GM10266 (cell line): ENCODE data around the gene PSKH1.
"Not testable (repeated sequence)": the region's sequence is repeated elsewhere in the genome, so short reads cannot be mapped to it uniquely, and the experiment has no call there.

ENCODE experiments used
- DNase-seq: peaks from one replicate; pipeline ENCODE4 v3.0.0; 2012; ENCODE audit errors: extremely low spot score
- CTCF ChIP-seq: IDR thresholded peaks from 2 replicates; pipeline ENCODE4 v1.5.1; 2012; ENCODE audit warnings: mild to moderate bottlenecking, low read depth; ENCODE audit not compliant: control insufficient read depth, insufficient read depth; ENCODE audit errors: missing control alignments

The PSKH1 gene

GRCh38 chr16:67902831-67903230 lies 9.8 kb downstream of the PSKH1 start:
- DNase-seq = no peak

DNA sequence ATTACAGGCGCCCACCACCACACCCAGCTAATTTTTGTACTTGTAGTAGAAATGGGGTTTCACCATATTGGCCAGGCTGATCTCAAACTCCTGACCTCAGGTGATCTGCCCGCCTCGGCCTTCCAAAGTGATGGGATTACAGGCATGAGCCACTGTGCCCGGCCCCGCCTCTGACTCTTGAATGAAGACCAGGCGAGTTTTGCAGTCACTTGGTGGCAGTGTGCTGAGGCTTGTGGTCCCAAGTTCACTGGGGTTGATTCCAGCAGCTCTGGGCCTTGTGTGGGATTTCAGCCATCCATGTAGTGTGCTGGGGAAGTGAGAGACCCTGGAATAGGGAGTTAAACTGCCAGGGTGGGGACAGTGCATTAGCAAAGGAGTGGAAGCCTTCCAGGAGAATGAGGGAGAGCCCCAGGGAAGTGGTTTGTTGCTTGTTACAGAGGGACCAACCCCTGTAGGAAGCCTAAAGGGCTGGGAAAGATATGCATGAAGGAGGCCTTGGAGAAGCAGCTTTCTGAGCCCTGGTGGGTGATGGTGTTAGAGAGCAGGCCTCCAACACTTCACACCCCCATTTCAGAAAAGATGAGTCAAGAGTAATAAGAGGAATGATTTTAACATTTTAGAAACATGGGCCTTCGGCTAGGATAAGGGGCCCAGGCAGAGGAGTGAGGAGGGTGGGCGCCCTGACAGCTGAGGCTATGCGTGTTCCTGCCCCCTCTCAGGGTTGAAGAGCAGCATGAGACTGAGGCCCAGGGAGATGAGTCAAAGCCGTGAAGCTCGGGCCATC lies 14.5 kb downstream of the PSKH1 start:
- no peak for TF ChIP-seq CTCF
- no peak for DNase-seq

More at GRCh38 chr16:67902831-67903230, 9.8 kb downstream of the PSKH1 start:
- TF ChIP-seq CTCF = no peak

- TF ChIP-seq CTCF = no peak
- no peak for DNase-seq
Measured at GRCh38 chr16:67909056-67909742, 16.1 kb downstream of the PSKH1 start.

- DNase-seq = no peak
- TF ChIP-seq CTCF = no peak
Measured at GRCh38 chr16:67910158-67910557, 17.1 kb downstream of the PSKH1 start.

GRCh38 chr16:67914758-67915495 lies 21.9 kb downstream of the PSKH1 start:
- no peak for TF ChIP-seq CTCF
- DNase-seq = no peak

- DNase-seq = not testable (repeated sequence)
Measured at GRCh38 chr16:67915496-67915769, 22.4 kb downstream of the PSKH1 start.

GRCh38 chr16:67915831-67916723 lies 23.0 kb downstream of the PSKH1 start:
- no peak for TF ChIP-seq CTCF
- DNase-seq = no peak
